Left lobe of liver (tissue), 2 donors: Measurements from ENCODE around the gene IQSEC1. TPM values are rescaled to one million over a fixed set of nuclear protein-coding genes. Genes with fewer than 3 reads are reported as not detected.

Experiments
- ATAC-seq: fragments of 200-7000 bp; cut with Tn5 transposase; one replicate; pipeline ENCODE4 v1.9.1; 2020; ENCODE audit warnings: mild to moderate bottlenecking, moderate library complexity
- DNase-seq: peaks from one replicate; pipeline ENCODE4 v3.0.0-alpha.2; 2020; ENCODE audit warnings: low spot score
- total RNA-seq: library from RNA; stranded (reverse); gene quantifications from one replicate; pipeline ENCODE4 v1.2.1, GENCODE V29; 2021
- donor health status: DM: no; HTN: no; CAD: no; lungs with moderate emphysema.
- donor health status: DM: no; HTN: yes; CAD: no.

The IQSEC1 gene
- total RNA-seq, 1 donor from 2014 or later: 58.7 TPM

DNA sequence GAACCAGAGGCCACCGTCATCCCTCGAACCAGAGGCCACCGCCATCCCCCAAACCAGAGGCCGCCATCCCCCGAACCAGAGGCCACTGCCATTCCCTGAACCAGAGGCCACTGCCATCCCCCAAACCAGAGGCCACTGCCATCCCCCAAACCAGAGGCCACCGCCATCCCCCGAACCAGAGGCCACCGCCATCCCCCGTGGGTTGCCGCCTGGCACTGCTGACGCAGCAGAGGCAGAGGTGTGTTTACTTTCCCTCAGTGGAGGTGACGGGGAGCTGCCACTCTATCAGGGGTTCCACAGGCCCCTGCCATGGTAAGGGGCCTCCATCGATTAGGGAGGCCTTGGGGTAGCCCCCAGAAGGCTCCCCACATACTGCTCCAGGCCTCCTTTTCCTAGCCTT, 1.5 kb downstream of the IQSEC1 start:
- ATAC-seq (no peak), DNase-seq (no peak)

DNA sequence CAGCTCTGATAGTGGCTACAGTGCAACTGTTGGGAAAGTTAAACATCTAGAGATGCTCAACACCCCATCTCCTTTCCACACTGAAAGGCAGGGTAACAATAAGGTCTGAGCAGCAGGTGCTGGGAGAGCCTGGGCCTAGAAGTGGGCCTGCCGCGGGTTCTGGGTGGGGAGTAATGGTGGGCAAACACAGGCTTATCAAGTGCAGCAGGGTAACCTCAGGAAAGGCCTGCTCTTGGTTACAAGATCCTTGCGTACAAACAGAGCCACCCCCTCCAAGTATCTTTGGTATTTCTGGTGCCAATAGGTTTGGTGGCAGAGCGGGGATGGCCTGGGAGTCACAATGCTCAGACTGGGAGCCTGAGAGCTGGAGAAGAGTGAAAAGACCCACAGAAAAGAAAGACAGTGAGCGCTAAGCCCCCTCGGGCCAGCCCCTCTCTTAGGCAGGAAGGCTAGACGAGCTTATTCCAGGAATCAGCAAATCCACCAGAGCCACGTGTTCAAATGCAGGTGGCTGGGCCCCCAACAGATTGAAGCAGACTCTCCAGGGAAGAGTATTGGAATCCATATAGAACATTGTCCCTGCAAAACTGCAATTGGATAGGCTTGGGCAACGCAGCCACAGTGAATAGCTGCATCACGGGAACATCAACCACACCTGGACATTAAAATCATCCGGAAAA, 2.7 kb downstream of the IQSEC1 start:
- ATAC-seq: no peak
- no peak for DNase-seq

- ATAC-seq: no peak
- no peak for DNase-seq
These were observed 3.7 kb downstream of the IQSEC1 start for GRCh38 chr3:13069495-13069894.

GRCh38 chr3:13068269-13069010, 4.8 kb downstream of the IQSEC1 start:
- DNase-seq: no peak
- no peak for ATAC-seq

DNA sequence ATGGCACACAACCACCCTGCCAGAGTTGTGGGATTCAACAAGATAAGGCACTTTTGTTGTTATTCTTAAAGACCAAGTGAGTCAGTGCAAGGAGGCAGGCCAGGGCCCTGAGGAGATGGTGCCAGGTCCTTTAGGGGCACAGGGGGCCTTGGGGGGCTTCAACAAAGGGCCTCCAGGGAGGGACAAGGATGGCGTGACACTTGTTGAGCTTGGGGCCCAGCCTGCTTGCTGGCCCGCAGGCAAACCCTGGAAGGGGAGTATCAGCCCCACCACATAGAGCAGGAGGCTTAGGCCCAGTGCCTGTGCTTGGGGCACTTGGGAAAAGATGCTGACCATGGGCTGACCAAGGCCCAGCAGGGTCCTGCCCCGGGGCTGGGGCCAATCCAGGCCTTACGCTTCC, 5.5 kb downstream of the IQSEC1 start:
- DNase-seq: no peak
- ATAC-seq: no peak

DNA sequence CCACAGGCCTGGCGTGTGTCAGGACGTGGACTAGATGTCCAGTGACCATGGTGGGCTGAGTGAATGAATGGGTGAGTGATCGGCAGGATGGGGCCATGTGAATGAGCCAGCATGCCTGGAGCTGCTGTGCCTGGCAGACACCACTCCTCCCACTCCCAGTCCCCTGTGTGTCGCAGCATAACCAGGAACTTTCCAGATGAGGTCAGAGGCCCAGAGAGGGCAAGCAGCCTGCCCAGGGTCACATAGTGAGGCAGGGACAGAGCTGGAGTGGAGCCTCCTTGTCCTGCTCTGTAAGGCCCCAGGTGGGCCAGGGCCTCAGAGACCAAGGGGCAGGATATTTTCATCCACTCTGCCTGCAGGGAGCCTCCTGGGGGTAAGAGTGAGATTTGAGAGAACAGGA, 6.4 kb downstream of the IQSEC1 start:
- no peak for ATAC-seq
- DNase-seq: no peak

- no peak for DNase-seq
- no peak for ATAC-seq
These were observed 7.0 kb downstream of the IQSEC1 start for GRCh38 chr3:13066236-13066635.

DNA sequence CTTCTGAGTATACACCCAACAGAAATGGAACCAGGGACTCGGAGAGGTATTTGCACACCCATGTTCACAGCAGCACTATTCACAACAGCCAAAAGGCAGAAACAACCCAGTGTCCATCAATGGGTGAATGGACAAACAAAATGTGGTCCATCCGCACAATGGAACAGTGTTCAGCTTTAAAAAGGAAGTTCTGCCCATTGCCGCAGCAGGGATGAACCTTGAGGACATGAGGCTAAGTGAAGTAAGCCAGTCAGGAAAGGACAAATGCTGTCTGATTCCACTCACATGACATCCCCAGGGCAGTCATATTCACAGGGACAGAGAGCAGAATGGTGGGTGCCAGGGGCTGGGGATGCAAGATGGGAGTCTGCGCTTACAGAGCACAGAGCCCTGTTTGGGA, 7.5 kb downstream of the IQSEC1 start:
- no peak for ATAC-seq
- DNase-seq: no peak

DNA sequence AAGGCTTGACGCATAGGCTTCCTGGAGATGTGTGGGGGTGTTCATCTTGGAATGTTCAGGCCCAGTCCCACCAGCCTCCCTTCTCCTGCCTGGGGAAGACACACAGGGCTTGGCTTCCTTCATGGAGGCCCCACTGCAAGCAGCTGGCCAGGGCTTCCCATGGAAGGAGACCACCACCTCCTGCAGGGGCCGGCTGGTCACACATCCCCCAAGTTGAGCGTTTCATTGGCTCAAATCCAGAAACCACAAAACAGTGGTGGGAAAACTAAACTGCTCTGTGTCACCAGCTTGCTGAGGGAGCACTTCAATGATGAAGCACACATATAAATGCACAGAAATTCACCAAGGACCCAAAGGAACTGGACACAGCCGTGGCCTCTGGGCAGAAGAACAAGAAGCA, 8.3 kb downstream of the IQSEC1 start:
- no peak for ATAC-seq
- no peak for DNase-seq

DNA sequence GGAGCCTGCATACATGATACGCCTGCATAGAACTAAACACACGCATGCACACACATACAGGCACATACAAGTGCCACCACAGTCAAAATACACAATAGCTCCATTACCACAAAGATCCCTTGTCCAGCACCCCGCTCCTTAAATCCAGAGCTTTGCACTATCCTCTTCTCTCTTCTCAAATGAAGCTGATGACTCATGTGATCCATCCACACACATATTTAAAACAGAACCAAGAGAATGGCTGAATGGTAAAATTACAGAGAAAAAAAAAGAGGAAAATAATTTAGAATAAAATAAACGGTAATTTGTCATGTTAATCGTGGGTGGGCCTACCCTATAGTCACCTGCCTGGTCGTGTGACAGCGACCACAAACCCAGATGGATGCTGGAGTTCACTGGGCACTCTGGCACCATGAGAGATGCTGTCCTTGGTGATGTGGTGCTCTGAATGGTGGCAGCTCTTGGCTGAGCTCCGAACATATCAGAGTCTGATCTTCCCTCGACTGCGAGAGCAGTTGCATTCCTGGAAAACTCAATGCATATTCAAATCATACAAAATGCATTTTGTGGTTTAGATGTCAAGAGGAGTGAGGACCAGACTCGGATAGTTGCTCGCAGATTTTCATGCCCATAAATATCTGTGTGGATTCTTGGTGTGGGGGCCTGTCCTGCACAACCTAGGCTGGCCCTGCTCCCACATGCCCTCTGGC, 8.9 kb downstream of the IQSEC1 start:
- DNase-seq (no peak), ATAC-seq (no peak)

DNA sequence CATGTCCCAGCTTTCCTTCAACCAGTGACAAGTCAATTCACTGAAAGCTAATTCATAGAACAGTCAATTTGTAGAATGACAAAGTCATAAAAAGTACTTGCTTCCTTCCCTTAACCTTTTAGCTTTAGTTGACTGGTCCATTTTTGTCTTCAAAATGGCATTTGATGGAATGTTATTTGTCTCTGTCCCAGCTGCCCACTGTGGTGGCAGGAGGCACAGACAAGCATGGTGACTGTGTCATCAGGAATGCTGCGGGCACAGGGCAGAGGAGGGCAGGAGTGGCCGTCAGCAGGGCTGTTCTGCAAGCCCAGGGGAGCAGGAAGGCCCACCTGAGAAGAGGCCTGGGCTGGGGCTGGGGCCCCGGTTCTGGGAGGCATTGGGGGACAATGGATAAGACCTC, 10.0 kb downstream of the IQSEC1 start:
- DNase-seq (no peak), ATAC-seq (no peak)

DNA sequence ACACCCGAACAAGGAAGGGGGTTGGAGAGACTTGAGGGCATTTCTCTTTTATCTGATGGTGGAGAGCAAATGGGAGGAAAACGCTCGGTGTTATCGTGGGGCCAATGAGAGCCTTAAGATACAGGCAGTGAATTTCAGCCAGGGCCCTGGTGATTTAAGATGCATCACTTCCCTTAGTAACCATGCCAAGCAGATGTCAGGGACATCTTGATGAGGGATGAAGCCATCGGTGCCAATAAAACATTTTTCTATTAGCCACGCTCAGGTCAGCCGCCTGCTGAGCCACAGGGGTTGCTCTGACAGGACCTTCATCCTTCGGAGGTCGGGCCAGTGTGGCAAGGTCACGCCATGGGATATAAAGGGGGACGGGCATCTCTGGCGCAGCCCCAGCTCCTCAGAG, 10.6 kb downstream of the IQSEC1 start:
- DNase-seq (no peak), ATAC-seq (no peak)

DNA sequence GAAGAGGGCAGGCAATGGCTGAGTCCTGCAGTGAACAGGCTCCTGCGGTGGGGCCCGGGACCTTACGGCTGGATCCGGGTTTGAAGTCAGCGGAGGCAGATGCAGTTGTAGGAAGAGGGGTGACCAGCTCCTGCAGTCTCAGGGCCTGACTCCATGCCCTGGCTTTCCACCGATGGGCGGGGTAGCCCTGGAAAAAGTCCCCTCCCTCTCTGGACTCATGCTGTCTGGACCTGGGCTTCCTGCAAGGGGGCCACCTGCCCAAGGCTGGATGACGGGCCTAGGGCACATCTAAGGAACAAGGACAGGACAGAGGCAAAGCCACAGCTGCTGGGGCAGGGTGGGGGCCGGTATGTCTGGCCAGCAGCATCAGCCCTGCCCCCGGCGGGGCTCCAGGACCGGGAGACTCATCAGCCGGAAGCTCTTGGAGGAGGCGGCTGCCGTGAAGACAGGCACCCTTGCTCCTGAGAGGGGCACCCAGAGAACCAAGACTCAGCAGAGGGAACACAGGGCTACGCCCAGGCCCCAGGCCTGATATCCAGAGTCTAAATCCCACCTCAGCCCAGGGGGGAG, 12.8 kb downstream of the IQSEC1 start:
- no peak for DNase-seq

DNA sequence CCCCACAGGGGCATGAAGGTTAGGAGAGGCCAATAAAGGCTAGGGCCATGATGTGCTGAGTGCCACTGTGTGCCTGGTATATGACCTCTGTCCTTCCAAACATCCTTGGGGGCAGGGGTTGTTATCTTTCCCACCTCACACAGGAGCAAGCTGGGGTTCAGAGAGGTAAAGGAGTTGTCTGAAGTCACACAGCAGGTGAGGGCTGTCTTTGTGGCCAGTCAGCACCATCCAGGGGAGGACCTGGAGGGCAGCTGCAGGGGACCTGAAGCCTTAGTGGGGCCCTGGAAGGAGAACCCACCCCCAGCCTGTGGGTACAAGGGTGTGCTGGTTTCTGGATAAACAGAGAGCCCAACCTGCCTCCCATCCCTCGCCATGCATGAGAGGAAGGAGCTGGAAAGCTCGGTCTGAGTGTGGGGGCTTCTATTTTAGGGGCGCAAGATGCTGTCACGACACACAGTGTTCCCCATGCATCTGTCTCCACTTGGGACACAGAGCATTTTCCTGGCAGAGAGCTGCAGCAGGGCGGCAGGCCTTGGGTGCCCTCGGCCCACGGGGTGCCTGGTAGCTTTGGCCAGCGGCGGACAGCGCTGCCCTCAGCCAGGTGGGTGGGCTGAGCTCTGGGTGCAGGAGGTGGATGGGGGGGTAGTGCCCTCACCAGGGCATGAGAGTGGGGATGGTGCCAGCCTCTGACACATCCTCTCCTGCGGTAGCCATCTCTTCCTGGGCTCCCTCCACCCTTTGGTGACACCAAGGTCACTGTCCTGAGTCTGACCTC, 14.7 kb downstream of the IQSEC1 start:
- ATAC-seq (no peak), DNase-seq (no peak)

More for the DNA sequence above, 12.8 kb downstream of the IQSEC1 start:
- ATAC-seq: no peak

DNA sequence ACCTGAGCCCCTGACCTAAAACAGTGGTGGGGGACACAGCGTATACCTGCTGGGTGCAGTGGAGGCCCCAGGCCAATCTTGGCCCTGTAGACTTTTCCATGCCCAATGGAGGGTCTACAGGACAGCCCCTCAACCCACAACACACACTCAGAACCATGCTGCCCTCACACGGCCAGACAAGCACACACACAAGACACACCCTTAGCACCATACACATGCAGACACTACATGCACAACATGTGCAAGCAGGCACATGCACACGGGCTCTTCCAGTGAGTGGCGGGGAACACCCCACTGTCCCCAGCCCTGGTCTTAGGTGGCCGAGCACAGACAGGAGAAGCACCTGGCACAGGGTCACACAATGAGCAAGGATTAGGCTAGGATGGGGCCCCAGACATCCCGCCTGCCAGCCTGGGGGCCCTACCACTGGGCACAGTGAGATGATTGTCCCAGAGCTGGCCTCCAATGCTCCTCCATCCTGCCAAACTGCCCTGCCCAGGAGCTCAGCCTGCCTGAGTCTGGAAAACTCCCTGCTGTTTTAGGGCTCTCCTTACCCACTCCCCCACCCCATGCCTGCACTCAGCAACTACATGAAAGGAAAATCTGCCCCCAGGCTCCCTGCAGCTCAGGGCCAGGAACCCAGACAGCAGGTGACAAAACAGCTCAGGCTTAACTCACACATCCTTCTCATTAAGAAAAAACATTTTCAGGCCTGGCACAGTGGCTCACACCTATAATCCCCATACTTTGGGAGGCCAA, 15.8 kb downstream of the IQSEC1 start:
- DNase-seq (no peak), ATAC-seq (no peak)

DNA sequence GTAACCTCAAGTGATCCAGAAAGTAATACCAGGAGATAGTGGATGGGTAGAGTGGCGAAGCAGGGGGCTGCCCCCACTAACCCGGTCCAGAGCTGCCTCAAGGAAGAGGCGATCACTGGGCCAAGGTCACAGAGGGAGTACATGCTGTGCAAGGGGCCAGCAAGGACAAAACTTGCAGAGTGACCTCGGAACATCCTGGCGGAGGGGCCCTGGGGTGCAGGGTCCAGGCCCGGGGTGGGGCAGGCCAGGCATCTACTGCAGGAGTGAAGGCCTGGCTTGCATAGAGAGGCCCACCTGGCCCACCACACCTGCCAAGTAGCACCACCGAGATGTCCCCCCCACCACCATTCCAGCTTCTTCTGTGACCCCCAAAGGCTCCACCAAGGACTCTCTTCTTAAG, 17.6 kb downstream of the IQSEC1 start:
- ATAC-seq (no peak), DNase-seq (no peak)

GRCh38 chr3:13054341-13055285, 18.6 kb downstream of the IQSEC1 start:
- DNase-seq: no peak

DNA sequence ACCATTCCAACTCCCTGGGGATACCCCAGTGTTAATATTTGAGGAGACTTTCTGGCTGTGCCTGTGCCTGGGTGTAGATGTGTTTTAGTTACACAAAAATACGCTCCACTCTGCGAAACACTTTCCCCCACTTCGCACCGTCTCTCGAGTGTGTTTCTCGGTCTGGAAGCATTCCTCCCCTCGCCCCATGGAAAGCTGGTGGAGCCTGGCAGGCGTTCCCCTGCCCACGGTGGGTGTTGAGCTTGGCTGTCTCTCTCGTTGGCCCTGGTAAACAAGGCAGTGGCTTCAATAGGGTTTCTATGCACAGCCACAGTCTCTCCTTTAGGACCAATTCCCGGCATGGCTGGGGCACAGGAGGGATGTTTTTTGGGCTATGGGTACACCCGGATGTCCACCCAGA, 19.3 kb downstream of the IQSEC1 start:
- no peak for ATAC-seq
- no peak for DNase-seq

More at GRCh38 chr3:13054341-13055285, 18.6 kb downstream of the IQSEC1 start:
- no peak for ATAC-seq

- DNase-seq: no peak
- no peak for ATAC-seq
These were observed 19.8 kb downstream of the IQSEC1 start for GRCh38 chr3:13053420-13053819.
